Chondrocyte (in vitro differentiated cells): ENCODE results near the gene PGAP6. TPM values are rescaled to one million over a fixed set of nuclear protein-coding genes. Genes with fewer than 3 reads are reported as not detected.

ENCODE experiments used
- DNase-seq: peaks from one replicate; pipeline ENCODE4 v3.0.0; 2021; ENCODE audit warnings: mixed read lengths, low spot score
- H3K27ac Mint-ChIP-seq: one replicate; pipeline ENCODE4 v1.8.0; 2021; ENCODE audit warnings: mild to moderate bottlenecking, moderate library complexity, mixed read lengths; ENCODE audit not compliant: unreplicated experiment
- H3K27me3 Mint-ChIP-seq: 2 replicates; pipeline ENCODE4 v1.8.0; 2021; ENCODE audit warnings: low read depth, mixed read lengths
- H3K36me3 Mint-ChIP-seq: 2 replicates; pipeline ENCODE4 v1.8.0; 2021; ENCODE audit warnings: low read depth, mixed read lengths
- H3K4me1 Mint-ChIP-seq: 2 replicates; pipeline ENCODE4 v1.8.0; 2021; ENCODE audit warnings: low read depth, mild to moderate bottlenecking, mixed read lengths
- H3K4me3 Mint-ChIP-seq: one replicate; pipeline ENCODE4 v1.8.0; 2021; ENCODE audit warnings: mild to moderate bottlenecking, moderate library complexity, mixed read lengths; ENCODE audit not compliant: unreplicated experiment
- H3K9me3 Mint-ChIP-seq: 2 replicates; pipeline ENCODE4 v1.8.0; 2021; ENCODE audit warnings: low read depth, mixed read lengths
- total RNA-seq: library from RNA; stranded (reverse); gene quantifications from 3 replicates; pipeline ENCODE4 v1.2.1, GENCODE V29; 2021
- TF ChIP-seq, protein P1 (sequence below): fragments of 200-600 bp; sonication (generic); IDR thresholded peaks from 2 replicates; pipeline ENCODE4 v1.5.0; 2021; ENCODE audit warnings: antibody characterized with exemption, mild to moderate bottlenecking, moderate library complexity

The PGAP6 gene
- total RNA-seq, 1 donor from 2014 or later: 61.2 TPM

DNA sequence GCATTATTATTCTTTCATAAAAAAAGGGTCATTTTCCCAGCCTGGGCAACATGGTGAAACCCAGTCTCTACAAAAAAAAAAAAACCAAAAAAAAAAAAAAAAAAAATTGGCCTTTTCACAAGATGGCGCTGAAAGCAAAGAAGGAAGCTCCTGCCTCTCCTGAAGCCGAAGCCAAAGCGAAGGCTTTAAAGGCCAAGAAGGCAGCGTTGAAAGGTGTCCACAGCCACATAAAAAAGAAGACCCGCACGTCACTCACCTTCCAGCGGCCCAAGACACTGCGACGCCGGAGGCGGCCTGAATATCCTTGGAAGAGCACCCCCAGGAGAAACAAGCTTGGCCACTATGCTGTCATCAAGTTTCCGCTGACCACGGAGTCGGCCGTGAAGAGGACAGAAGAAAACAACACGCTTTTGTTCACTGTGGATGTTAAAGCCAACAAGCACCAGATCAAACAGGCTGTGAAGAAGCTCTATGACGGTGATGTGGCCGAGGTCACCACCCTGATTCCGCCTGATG is 4.9 kb upstream of the PGAP6 start:
- Mint-ChIP-seq H3K36me3 (no peaks in the 10 kb centered on the region), H3K9me3 (no peaks in the 10 kb centered on the region), H3K4me3 (peak overlapping the region; percentile 35), H3K27me3 (no peaks in the 10 kb centered on the region), H3K4me1 (peaks cover 30% of the 10 kb centered on the region), H3K27ac (peak overlapping the region; percentile 65)
- TF ChIP-seq, protein P1, sequence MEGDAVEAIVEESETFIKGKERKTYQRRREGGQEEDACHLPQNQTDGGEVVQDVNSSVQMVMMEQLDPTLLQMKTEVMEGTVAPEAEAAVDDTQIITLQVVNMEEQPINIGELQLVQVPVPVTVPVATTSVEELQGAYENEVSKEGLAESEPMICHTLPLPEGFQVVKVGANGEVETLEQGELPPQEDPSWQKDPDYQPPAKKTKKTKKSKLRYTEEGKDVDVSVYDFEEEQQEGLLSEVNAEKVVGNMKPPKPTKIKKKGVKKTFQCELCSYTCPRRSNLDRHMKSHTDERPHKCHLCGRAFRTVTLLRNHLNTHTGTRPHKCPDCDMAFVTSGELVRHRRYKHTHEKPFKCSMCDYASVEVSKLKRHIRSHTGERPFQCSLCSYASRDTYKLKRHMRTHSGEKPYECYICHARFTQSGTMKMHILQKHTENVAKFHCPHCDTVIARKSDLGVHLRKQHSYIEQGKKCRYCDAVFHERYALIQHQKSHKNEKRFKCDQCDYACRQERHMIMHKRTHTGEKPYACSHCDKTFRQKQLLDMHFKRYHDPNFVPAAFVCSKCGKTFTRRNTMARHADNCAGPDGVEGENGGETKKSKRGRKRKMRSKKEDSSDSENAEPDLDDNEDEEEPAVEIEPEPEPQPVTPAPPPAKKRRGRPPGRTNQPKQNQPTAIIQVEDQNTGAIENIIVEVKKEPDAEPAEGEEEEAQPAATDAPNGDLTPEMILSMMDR: peak; percentile 60
- no peak for DNase-seq

DNA sequence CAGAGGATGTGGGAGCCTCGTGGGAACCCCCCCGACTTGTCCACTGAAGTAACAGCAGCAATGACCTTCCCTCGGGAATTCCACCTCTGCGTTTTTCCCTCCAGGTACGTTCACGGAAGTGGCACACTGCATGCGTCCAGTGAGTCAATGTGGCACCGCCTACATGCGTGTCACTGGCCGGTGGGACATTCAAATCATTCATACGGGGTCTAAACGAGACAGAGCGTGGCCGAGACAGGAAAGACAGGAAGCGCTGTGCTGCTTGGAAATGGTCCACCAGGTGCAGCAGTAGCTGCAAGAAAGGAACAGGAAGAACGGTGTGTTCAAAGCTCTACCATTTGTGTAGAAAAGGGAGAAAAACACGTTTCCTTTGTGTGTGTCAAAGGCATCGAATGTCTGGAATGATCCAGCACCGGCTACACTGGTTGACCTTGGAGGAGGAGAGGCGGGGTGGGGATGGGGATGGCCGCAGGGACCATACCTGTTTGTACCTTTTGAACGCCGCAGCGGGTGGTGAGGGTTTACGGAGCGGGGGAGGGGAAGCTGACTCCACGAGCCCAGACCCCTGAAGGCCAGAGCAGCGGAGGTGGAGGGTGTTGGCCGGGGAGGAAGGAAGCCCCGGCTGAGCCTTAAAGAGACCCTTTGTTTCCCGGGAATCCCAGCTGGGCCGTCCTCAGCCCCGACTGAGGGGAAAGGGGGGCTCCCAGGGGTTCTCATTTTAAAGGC is 1.7 kb upstream of the PGAP6 start:
- no peak for DNase-seq
- H3K27ac Mint-ChIP-seq: no peak overlapping the region
- peaks cover 36% of the 10 kb centered on the region for H3K4me1 Mint-ChIP-seq
- no peaks in the 10 kb centered on the region for H3K36me3 Mint-ChIP-seq
- H3K9me3 Mint-ChIP-seq: no peaks in the 10 kb centered on the region
- H3K27me3 Mint-ChIP-seq: no peaks in the 10 kb centered on the region
- peak overlapping the region; percentile 77 for H3K4me3 Mint-ChIP-seq
- TF ChIP-seq, protein P1: no peak

DNA sequence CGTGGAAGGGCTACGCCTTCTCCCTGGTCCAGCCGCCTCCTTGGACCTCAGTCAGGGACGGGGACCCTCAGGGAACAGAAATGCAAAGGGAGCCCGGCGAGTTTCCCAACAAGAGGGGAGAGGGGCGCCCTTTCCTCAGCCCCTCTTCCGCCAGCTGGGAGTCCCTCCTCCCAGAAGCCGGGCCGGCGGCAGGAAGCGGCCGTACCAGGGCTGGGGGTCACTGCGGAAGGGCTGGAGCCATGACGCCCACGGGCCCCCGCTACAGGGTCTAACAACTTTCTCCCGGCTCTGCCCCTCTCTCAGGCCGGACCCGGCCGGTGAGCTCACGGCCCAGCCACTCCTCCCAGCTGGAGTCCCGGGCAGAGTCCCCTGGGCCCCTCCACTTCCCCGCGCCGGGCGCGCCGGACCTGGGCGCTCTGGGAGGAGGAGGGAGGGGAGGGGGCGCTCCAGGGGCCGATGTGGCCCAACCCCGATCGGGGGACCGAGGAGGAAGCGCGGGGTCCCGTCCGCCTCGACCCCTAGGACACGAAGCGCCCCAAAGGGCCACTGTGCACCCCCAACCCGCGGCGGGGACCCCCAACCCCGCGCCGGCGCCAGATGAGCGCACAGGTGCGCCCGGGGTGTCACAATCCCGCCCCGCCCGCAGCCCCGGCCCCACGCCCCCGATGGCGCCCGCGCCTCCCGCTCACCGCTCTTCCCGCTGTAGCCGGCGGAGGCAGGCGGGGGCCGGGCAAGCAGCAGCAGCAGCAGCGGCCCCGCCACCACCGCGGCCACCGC is 578 bp downstream of the PGAP6 start:
- Mint-ChIP-seq H3K4me1 (peaks cover 20% of the 10 kb centered on the region), H3K36me3 (peaks cover 1% of the 10 kb centered on the region), H3K4me3 (peak overlapping the region; percentile 75), H3K9me3 (no peaks in the 10 kb centered on the region), H3K27ac (no peak overlapping the region), H3K27me3 (no peaks in the 10 kb centered on the region)
- TF ChIP-seq, protein P1: peak; percentile 8
- DNase-seq: no peak

DNA sequence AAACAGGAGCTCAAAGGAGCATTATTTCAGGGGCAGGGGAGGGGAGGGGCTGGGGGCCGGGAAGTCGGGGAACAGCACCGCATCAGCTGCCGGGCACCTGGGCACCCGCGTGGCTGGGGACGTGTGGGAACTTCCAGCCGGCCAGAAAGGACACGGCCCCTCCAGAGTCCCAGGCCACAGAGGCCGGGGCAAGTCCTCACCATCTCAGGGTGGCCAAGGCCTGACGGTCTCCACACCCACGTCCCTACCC is 1.1 kb downstream of the PGAP6 start:
- TF ChIP-seq, protein P1: no peak
- Mint-ChIP-seq H3K27me3 (no peaks in the 10 kb centered on the region), H3K36me3 (peaks cover 1% of the 10 kb centered on the region)

DNA sequence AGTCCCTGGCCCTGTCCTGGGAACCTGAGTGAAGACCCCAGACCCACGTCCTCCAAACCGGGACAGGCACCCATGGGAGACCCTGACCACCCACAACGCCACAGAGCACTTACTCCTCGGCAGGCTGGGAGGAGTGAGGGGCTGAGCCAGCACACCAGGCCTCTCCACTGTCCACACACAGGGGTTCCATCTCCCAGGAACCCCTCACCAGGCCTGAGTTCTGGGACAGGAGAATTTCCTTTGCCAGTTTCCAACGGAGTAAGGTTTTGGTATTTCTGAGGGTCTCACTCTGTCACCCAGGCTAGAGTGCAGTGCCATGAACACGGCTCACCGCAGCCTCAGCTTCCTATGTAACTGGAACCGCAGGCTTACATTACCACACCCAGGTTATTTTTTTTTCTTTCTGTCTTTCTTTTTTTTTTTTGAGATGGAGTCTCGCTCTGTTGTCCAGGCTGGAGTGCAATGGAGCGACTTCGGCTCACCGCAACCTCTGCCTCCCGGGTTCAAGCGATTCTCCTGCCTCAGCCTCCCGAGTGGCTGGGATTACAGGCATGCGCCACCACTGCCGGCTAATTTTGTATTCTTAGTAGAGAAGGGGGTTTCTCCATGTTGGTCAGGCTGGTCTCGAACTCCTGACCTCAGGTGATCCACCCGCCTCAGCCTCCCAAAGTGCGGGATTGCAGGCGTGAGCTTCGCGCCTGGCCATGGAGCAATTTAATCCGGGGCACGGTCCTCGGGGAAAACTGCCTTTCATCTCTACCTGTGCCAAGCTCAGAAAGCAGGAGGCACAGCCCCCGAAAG is 1.6 kb downstream of the PGAP6 start:
- H3K27ac Mint-ChIP-seq: no peak overlapping the region
- peaks cover 1% of the 10 kb centered on the region for H3K36me3 Mint-ChIP-seq
- H3K4me3 Mint-ChIP-seq: peak overlapping the region; percentile 75
- TF ChIP-seq, protein P1: no peak
- no peak for DNase-seq
- H3K9me3 Mint-ChIP-seq: no peaks in the 10 kb centered on the region
- H3K4me1 Mint-ChIP-seq: peaks cover 20% of the 10 kb centered on the region
- H3K27me3 Mint-ChIP-seq: no peaks in the 10 kb centered on the region

More for the DNA sequence above, 1.1 kb downstream of the PGAP6 start:
- no peak for DNase-seq
- Mint-ChIP-seq H3K9me3 (no peaks in the 10 kb centered on the region), H3K4me3 (peak overlapping the region; percentile 75), H3K27ac (no peak overlapping the region), H3K4me1 (peaks cover 20% of the 10 kb centered on the region)
